Measurements from ENCODE around the gene ADAM33. TPM values are rescaled to one million over a fixed set of nuclear protein-coding genes. Genes with fewer than 3 reads are reported as not detected.
A peak's percentile ranks its signal among the peaks of the same experiment; 100 is the strongest.

The ADAM33 gene
- total and polyA plus RNA-seq, 2 experiments from 2014 or later: 2.8 to 6.0 TPM

DNA sequence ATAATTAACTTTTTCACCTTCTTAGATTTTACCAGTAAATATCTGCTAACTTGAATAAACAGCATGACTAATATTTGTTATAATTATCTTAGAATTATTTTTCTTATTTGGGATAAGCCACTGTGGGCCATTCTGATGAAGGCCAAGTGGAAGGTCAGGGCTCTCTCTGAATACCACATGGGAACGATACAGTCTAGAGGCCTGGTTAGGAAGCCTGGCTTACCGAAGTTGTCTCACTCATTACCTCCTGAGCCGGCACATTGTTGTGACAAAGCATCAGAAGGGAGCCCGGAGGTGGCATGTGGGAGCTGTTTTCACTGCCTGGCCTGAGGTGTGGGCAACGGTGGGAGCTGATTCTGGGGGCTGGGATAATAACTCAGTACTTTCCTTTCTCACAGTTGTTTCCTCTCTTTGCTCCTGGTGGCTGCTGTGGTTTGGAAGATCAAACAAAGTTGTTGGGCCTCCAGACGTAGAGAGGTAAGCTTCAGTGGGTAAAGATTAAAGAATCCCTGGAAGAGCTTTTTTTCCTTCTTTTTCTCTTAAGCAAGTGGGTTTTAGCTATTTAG, 47.8 kb downstream of the ADAM33 start (continued):
- TF ChIP-seq CTCF (conservative IDR thresholded peaks at IDR 0.05; ENCODE audit: low read depth in 2 of 2) (no peak), JUNB (IDR thresholded peaks at IDR 0.05; ENCODE audit: unreplicated experiment) (no peak), CREB1 (CRISPR knock-in tag; IDR thresholded peaks at IDR 0.05; ENCODE audit: low read depth) (no peak), EZH2 (IDR thresholded peaks at IDR 0.05; ENCODE audit: low read depth, unreplicated experiment) (no peak), ZNF114 (CRISPR knock-in tag; IDR thresholded peaks at IDR 0.05) (no peak), REST (IDR thresholded peaks at IDR 0.05; ENCODE audit: unreplicated experiment) (no peak)

DNA sequence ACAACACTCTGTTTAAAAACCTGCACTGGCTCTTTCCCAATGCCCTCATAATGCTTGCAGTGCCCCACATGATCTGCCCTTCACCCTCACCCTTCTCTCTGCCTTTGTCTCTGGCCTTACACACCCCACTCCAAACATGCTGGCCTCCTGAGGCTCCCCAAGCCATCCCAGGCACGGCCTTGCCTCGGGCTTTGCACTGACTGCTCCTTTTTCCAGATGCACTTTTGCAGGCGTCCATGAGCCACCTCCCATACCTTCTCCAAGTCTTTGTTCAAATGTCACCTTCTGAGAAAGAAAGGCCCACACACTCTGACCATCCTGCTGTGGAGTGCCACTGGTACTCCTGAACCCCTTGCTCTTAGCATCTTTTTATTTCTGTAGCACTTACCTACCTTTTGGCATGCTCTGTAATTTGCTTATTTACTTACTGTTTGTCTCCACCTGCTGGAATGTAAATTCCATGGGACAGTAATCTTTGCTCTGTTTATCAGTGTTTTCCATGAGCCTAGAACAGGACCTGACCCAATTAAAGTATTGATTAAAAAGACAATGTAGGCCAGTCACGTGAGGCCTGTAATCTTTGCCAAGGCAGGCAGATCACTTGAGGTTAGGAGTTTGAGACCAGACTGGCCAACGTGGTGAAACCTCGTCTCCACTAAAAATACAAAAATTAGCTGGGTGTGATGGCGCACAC, 49.4 kb downstream of the ADAM33 start:
- H3K36me3 Mint-ChIP-seq (ENCODE audit: low read depth): peaks cover 4% of the 10 kb centered on the region; the same call in 1 of the 3 replicates
- no peak overlapping the region for H3K4me3 Mint-ChIP-seq

More for the DNA sequence above, 49.4 kb downstream of the ADAM33 start:
- Histone ChIP-seq H3K27ac (ENCODE audit: low read depth) (no peak overlapping the region), H3K79me2 (replicated peaks; ENCODE audit: insufficient read depth) (no peaks in the 10 kb centered on the region), H3F3A (replicated peaks; ENCODE audit: low read depth) (no peaks in the 10 kb centered on the region), H3K27me3 (ENCODE audit: insufficient read depth) (no peaks in the 10 kb centered on the region), H3K9me2 (ENCODE audit: insufficient read depth) (peaks cover 5% of the 10 kb centered on the region; the same call in 1 of the 2 replicates), H3K36me3 (ENCODE audit: insufficient read depth) (no peaks in the 10 kb centered on the region), H3K4me2 (no peak overlapping the region), H4K20me1 (replicated peaks; ENCODE audit: insufficient read depth) (no peaks in the 10 kb centered on the region; the same call in 1 of the 2 replicates), H3K4me3 (no peak overlapping the region), H2AFZ (no peak overlapping the region), H3K4me1 (ENCODE audit: insufficient read depth) (peaks cover 13% of the 10 kb centered on the region)
- Mint-ChIP-seq H3K4me1 (peaks cover 21% of the 10 kb centered on the region), H3K27me3 (ENCODE audit: insufficient read depth, low read depth, poor library complexity) (no peaks in the 10 kb centered on the region), H3K9me3 (no peaks in the 10 kb centered on the region), H3K27ac (no peak overlapping the region)
- TF ChIP-seq CTCF (conservative IDR thresholded peaks at IDR 0.05; ENCODE audit: low read depth in 2 of 2) (peak; percentile 37 to 40; a peak in 3 of 4 replicates), NANOG (IDR thresholded peaks at IDR 0.05; ENCODE audit: borderline replicate concordance) (no peak)
- ATAC-seq (no peak; the same call in 2 of the 3 replicates), DNase-seq (ENCODE audit: low spot score) (no peak)
